Measurements from ENCODE around the gene VAC14.

VAC14 gene

DNA sequence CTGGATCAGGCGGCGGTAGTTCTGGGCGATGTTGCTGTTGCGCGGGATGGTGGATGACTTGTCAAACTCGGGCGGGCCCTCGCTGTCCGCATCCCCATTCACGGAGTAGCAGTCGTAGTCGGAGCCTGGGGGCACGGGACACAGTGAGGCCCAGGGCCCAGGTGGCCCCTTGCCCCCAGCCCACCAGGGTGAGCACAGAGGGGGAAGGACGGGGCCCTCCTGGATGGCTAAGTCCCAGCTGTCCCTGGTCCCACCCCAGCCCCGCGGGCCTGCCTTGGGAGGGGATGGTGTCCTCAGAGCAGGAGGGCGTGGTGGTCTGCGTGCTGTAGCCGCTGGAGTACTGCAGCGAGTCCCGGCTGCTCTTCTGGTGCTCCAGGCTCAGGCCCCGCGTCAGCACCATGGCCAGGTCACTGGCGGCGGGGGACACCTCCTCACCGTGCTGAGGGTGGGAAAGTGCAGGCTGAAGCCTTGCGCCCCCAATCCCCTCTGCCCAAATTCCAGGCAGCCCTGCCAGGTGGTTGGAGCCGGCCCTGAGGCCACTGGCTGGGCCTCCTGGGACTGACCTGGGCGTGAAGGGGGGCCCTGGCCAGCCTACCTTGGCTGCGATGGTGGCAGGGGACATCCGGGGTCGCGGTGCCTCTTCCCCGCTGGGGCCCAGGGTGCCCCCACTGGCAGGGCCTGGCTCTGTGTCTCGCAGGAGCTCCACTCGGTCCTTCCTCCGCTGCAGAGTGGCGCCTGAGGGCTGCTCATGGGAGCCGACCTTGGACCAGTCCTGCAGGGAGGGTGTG is 136.4 kb downstream of the VAC14 start:
- Histone ChIP-seq H3K4ac (ENCODE audit: low read depth, low read length) (no peak overlapping the region), H4K8ac (ENCODE audit: low read depth, low read length) (no peak overlapping the region), H3K79me2 (ENCODE audit: control insufficient read depth, insufficient read depth, low read length) (no peaks in the 10 kb centered on the region), H2AK5ac (ENCODE audit: low read length) (no peak overlapping the region), H3K36me3 (ENCODE audit: control insufficient read depth, insufficient read depth, low read length) (no peaks in the 10 kb centered on the region), H3K4me3 (ENCODE audit: low read length) (no peak overlapping the region), H3K4me2 (ENCODE audit: low read length) (no peak overlapping the region), H3K4me1 (ENCODE audit: control insufficient read depth, low read depth, low read length) (peaks cover 2% of the 10 kb centered on the region), H3K79me1 (ENCODE audit: low read length) (no peaks in the 10 kb centered on the region), H3K56ac (ENCODE audit: low read length) (no peak overlapping the region), H2BK120ac (ENCODE audit: low read depth, low read length) (no peak overlapping the region), H3K23ac (ENCODE audit: low read length) (no peak overlapping the region), H4K5ac (ENCODE audit: low read length) (no peak overlapping the region), H3K27me3 (ENCODE audit: insufficient read depth, low read length, poor library complexity) (no peaks in the 10 kb centered on the region), H3K27ac (ENCODE audit: low read depth, low read length) (no peak overlapping the region), H2BK15ac (replicated peaks; ENCODE audit: low read depth) (no peak overlapping the region), H3K18ac (ENCODE audit: low read length) (no peak overlapping the region), H2BK5ac (ENCODE audit: low read length) (no peak overlapping the region), H3K9ac (ENCODE audit: low read length) (no peak overlapping the region)
- WGBS (ENCODE audit: extremely low coverage, insufficient coverage, low lambda C conversion rate), result no CpG with 5 or more reads among the region's 39 CpGs
- DNase-seq, result no peak

DNA sequence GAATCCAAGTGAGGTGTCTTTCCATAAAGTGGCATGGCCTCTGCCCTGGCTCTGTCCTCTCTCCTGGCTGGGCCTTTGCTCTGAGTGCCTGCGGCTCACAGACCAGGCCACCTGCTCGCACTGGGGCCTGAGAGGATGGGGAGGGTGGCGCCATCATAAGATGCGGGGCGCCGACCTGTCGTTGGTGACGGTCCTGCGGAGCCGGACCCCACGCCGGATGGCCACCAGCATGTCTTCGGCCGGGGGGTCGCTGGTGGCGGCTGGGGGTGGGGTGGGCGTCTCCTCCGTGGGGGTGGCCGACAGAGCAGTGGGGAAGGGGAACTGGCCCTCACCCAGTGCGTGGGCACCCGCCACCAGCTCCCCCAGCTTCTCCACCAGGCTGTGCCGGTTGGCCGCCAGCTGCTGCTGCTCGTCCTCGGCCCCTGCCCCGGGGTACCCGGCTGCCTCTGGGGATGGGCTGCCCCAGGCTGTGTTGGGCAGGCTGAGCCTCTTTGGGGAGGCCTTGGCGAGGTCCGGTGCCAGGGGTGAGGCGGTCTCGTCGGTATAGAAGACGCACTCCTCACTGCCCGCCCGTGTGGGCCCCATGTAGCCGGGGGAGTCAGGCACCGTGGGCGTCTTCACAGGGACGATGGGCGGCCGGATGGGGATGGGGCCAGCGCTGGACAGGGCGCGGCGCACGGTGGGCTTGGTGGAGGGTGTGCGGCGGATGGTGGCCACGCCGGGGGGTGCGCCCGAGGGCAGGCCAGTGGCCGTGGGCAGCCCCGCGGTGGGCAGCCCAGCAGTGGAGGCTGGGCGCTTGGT is 137.2 kb downstream of the VAC14 start:
- Histone ChIP-seq H3K4me1 (ENCODE audit: control insufficient read depth, low read depth, low read length) (peaks cover 2% of the 10 kb centered on the region), H3K56ac (ENCODE audit: low read length) (no peak overlapping the region), H2BK15ac (replicated peaks; ENCODE audit: low read depth) (no peak overlapping the region), H3K4ac (ENCODE audit: low read depth, low read length) (no peak overlapping the region), H3K18ac (ENCODE audit: low read length) (no peak overlapping the region), H2BK5ac (ENCODE audit: low read length) (no peak overlapping the region), H4K5ac (ENCODE audit: low read length) (no peak overlapping the region), H3K4me2 (ENCODE audit: low read length) (no peak overlapping the region), H3K36me3 (ENCODE audit: control insufficient read depth, insufficient read depth, low read length) (no peaks in the 10 kb centered on the region), H3K27me3 (ENCODE audit: insufficient read depth, low read length, poor library complexity) (no peaks in the 10 kb centered on the region), H3K79me1 (ENCODE audit: low read length) (no peaks in the 10 kb centered on the region), H3K4me3 (ENCODE audit: low read length) (no peak overlapping the region), H3K9ac (ENCODE audit: low read length) (no peak overlapping the region), H2AK5ac (ENCODE audit: low read length) (no peak overlapping the region), H4K8ac (ENCODE audit: low read depth, low read length) (no peak overlapping the region), H3K79me2 (ENCODE audit: control insufficient read depth, insufficient read depth, low read length) (no peaks in the 10 kb centered on the region), H3K23ac (ENCODE audit: low read length) (no peak overlapping the region), H2BK120ac (ENCODE audit: low read depth, low read length) (no peak overlapping the region), H3K27ac (ENCODE audit: low read depth, low read length) (no peak overlapping the region)
- WGBS (ENCODE audit: extremely low coverage, insufficient coverage, low lambda C conversion rate), result no CpG with 5 or more reads among the region's 56 CpGs
- DNase-seq, result no peak

DNA sequence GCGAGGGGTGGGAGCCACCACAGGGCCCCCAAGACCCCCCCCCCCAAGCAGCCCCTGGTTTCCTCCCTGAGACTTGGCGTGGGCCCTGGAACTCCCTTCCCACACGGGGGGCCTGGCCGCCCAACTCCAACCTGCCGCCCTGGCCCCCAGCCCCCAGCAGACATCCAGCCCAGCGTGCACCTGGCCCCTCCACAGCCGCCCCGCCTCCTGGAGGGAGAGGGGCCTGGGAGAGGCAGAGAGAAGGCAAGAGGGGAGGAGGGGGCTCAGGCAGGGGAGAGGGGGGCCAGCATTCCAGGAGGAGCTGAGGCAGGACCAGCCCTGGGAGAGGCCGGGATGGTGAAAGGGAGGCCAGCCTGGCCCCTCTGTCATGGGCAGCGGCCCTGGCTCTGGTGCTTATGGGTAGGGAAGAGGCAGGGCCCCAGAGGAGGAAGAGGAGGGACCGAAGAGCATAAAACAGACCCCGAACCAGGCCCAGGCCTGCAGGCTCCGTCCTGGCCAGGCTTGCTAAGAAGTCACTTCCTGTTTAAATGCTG is 137.9 kb downstream of the VAC14 start:
- Histone ChIP-seq H3K9ac (ENCODE audit: low read length) (no peak overlapping the region), H2BK5ac (ENCODE audit: low read length) (no peak overlapping the region), H3K36me3 (ENCODE audit: control insufficient read depth, insufficient read depth, low read length) (no peaks in the 10 kb centered on the region), H3K79me1 (ENCODE audit: low read length) (no peaks in the 10 kb centered on the region), H3K4me1 (ENCODE audit: control insufficient read depth, low read depth, low read length) (peaks cover 2% of the 10 kb centered on the region), H2BK120ac (ENCODE audit: low read depth, low read length) (no peak overlapping the region), H2BK15ac (replicated peaks; ENCODE audit: low read depth) (no peak overlapping the region), H3K4me2 (ENCODE audit: low read length) (no peak overlapping the region), H3K27ac (ENCODE audit: low read depth, low read length) (no peak overlapping the region), H3K27me3 (ENCODE audit: insufficient read depth, low read length, poor library complexity) (no peaks in the 10 kb centered on the region), H3K4ac (ENCODE audit: low read depth, low read length) (no peak overlapping the region), H4K5ac (ENCODE audit: low read length) (no peak overlapping the region), H3K79me2 (ENCODE audit: control insufficient read depth, insufficient read depth, low read length) (no peaks in the 10 kb centered on the region), H3K23ac (ENCODE audit: low read length) (no peak overlapping the region), H3K56ac (ENCODE audit: low read length) (no peak overlapping the region), H3K18ac (ENCODE audit: low read length) (no peak overlapping the region), H3K4me3 (ENCODE audit: low read length) (no peak overlapping the region), H2AK5ac (ENCODE audit: low read length) (no peak overlapping the region), H4K8ac (ENCODE audit: low read depth, low read length) (no peak overlapping the region)
- DNase-seq, result no peak
- WGBS (ENCODE audit: extremely low coverage, insufficient coverage, low lambda C conversion rate), result no CpG with 5 or more reads among the region's 13 CpGs

DNA sequence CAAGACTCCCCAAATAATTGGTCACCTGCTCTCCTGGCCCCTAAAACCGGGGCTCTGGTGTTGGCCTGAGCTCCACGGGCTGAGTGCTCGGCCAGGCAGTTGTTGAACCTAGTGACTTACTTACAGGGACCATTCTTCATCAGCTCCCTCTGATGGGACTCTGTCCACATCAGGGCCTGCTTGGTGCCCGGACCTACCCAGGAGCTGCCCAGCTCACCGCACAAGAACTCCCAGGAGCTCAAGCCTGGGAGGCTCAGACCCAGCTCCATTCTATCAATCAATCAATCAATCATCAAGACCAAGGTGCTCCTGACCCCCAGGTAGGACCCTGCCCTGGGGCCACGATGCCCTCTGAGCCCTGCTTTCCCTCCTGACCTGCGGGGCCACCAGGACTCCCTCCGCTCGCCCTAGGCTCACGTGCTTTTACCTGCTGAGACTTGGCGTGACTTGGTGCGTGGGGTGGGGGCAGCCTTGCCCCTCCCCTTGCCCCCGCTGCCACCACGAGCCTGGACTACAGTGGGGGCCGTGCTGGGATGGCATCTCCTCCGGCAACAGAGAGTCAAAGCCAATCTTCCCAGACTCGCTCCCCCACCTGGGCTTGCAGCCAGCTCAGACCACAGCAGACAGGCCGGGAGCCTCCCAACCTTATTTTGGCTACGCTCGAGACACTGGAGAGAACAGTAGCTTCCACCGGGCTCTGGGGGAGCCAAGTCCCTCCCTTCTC is 138.9 kb downstream of the VAC14 start:
- H3K9ac ChIP-seq (ENCODE audit: low read length), result no peak overlapping the region
- H3K27ac ChIP-seq (ENCODE audit: low read depth, low read length), result no peak overlapping the region
- no peak overlapping the region for H4K8ac ChIP-seq (ENCODE audit: low read depth, low read length)
- no peak overlapping the region for H4K5ac ChIP-seq (ENCODE audit: low read length)
- H2BK5ac ChIP-seq (ENCODE audit: low read length), result no peak overlapping the region
- H2AK5ac ChIP-seq (ENCODE audit: low read length), result no peak overlapping the region
- DNase-seq, result no peak
- no peak overlapping the region for H3K4me2 ChIP-seq (ENCODE audit: low read length)
- H3K4ac ChIP-seq (ENCODE audit: low read depth, low read length), result no peak overlapping the region
- H3K18ac ChIP-seq (ENCODE audit: low read length), result no peak overlapping the region
- H3K79me2 ChIP-seq (ENCODE audit: control insufficient read depth, insufficient read depth, low read length), result no peaks in the 10 kb centered on the region
- peaks cover 2% of the 10 kb centered on the region for H3K4me1 ChIP-seq (ENCODE audit: control insufficient read depth, low read depth, low read length)
- H2BK15ac ChIP-seq (replicated peaks; ENCODE audit: low read depth), result no peak overlapping the region
- H3K56ac ChIP-seq (ENCODE audit: low read length), result no peak overlapping the region
- no peak overlapping the region for H2BK120ac ChIP-seq (ENCODE audit: low read depth, low read length)
- no CpG with 5 or more reads among the region's 21 CpGs for WGBS (ENCODE audit: extremely low coverage, insufficient coverage, low lambda C conversion rate)
- H3K23ac ChIP-seq (ENCODE audit: low read length), result no peak overlapping the region
- H3K4me3 ChIP-seq (ENCODE audit: low read length), result no peak overlapping the region
- H3K79me1 ChIP-seq (ENCODE audit: low read length), result no peaks in the 10 kb centered on the region
- H3K36me3 ChIP-seq (ENCODE audit: control insufficient read depth, insufficient read depth, low read length), result no peaks in the 10 kb centered on the region
- H3K27me3 ChIP-seq (ENCODE audit: insufficient read depth, low read length, poor library complexity), result no peaks in the 10 kb centered on the region

DNA sequence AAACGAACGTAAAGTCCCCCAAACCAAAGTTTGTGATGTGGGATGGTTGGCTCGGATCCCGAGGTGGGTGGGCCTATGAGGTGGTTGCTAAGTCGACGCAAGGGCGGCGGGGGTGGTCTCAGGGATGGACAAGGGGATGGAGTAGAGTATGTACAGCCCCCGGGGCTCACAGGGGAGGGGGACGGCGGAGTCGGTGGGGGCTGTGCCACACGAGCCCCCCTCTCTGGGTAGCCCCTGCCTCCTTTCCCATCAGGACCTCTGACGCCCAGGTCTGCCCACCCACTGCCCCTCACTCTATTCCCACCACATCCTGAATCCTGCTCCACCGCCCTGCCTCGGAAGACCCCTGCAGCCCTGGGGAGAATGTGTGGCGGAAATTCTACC is 139.4 kb downstream of the VAC14 start:
- H3K4me1 ChIP-seq (ENCODE audit: control insufficient read depth, low read depth, low read length), result peaks cover 2% of the 10 kb centered on the region
- no peak overlapping the region for H3K27ac ChIP-seq (ENCODE audit: low read depth, low read length)
- no peak overlapping the region for H2BK5ac ChIP-seq (ENCODE audit: low read length)
- no peak overlapping the region for H3K4me3 ChIP-seq (ENCODE audit: low read length)
- no peak overlapping the region for H2BK120ac ChIP-seq (ENCODE audit: low read depth, low read length)
- H3K79me2 ChIP-seq (ENCODE audit: control insufficient read depth, insufficient read depth, low read length), result no peaks in the 10 kb centered on the region
- no peak overlapping the region for H2AK5ac ChIP-seq (ENCODE audit: low read length)
- H3K4ac ChIP-seq (ENCODE audit: low read depth, low read length), result no peak overlapping the region
- no peak overlapping the region for H3K23ac ChIP-seq (ENCODE audit: low read length)
- DNase-seq, result no peak
- no peak overlapping the region for H3K9ac ChIP-seq (ENCODE audit: low read length)
- H2BK15ac ChIP-seq (replicated peaks; ENCODE audit: low read depth), result no peak overlapping the region
- H4K8ac ChIP-seq (ENCODE audit: low read depth, low read length), result no peak overlapping the region
- WGBS (ENCODE audit: extremely low coverage, insufficient coverage, low lambda C conversion rate), result no CpG with 5 or more reads among the region's 17 CpGs
- no peaks in the 10 kb centered on the region for H3K36me3 ChIP-seq (ENCODE audit: control insufficient read depth, insufficient read depth, low read length)
- H3K18ac ChIP-seq (ENCODE audit: low read length), result no peak overlapping the region
- H4K5ac ChIP-seq (ENCODE audit: low read length), result no peak overlapping the region
- no peak overlapping the region for H3K56ac ChIP-seq (ENCODE audit: low read length)
- no peaks in the 10 kb centered on the region for H3K79me1 ChIP-seq (ENCODE audit: low read length)
- H3K27me3 ChIP-seq (ENCODE audit: insufficient read depth, low read length, poor library complexity), result no peaks in the 10 kb centered on the region
- no peak overlapping the region for H3K4me2 ChIP-seq (ENCODE audit: low read length)

Data from mesendoderm (in vitro differentiated cells).